GM21360 (cell line): Measurements from ENCODE around the gene EFNA2.
"Not testable (repeated sequence)": the region's sequence is repeated elsewhere in the genome, so short reads cannot be mapped to it uniquely, and the experiment has no call there.

Source experiments
- ATAC-seq: cut with Tn5 transposase; IDR thresholded peaks from one replicate; pipeline ENCODE4 v1.9.1; 2021; ENCODE audit warnings: mild to moderate bottlenecking, moderate library complexity; ENCODE audit not compliant: unreplicated experiment

EFNA2 gene

GRCh38 chr19:1295169-1296012 is 9.7 kb downstream of the EFNA2 start:
- no peak for ATAC-seq

- ATAC-seq, result no peak
These were observed 10.4 kb downstream of the EFNA2 start for GRCh38 chr19:1296078-1296477.

GRCh38 chr19:1296575-1297271 is 11.1 kb downstream of the EFNA2 start:
- no peak for ATAC-seq

GRCh38 chr19:1298235-1298634 is 12.6 kb downstream of the EFNA2 start:
- no peak for ATAC-seq

GRCh38 chr19:1299801-1300200 is 14.1 kb downstream of the EFNA2 start:
- no peak for ATAC-seq

GRCh38 chr19:1300744-1301490 is 15.2 kb downstream of the EFNA2 start:
- no peak for ATAC-seq

- no peak for ATAC-seq
These were observed 17.0 kb downstream of the EFNA2 start for GRCh38 chr19:1302533-1303239.

GRCh38 chr19:1304197-1304924 is 18.7 kb downstream of the EFNA2 start:
- no peak for ATAC-seq

- not testable (repeated sequence) for ATAC-seq
These were observed 19.7 kb downstream of the EFNA2 start for GRCh38 chr19:1305354-1305753.

GRCh38 chr19:1307320-1307719 is 21.6 kb downstream of the EFNA2 start:
- ATAC-seq, result no peak

GRCh38 chr19:1307755-1308303 is 22.2 kb downstream of the EFNA2 start:
- no peak for ATAC-seq

GRCh38 chr19:1308718-1309117 is 23.0 kb downstream of the EFNA2 start:
- ATAC-seq, result no peak

GRCh38 chr19:1309977-1310852 is 24.5 kb downstream of the EFNA2 start:
- no peak for ATAC-seq

GRCh38 chr19:1310853-1311180 is 25.1 kb downstream of the EFNA2 start:
- no peak for ATAC-seq

GRCh38 chr19:1311543-1312091 is 25.9 kb downstream of the EFNA2 start:
- no peak for ATAC-seq

- no peak for ATAC-seq
These were observed 27.4 kb downstream of the EFNA2 start for GRCh38 chr19:1312767-1313694.

GRCh38 chr19:1313695-1314613 is 28.3 kb downstream of the EFNA2 start:
- ATAC-seq, result no peak
